ENCODE data around the gene HBEGF. TPM values are rescaled to one million over a fixed set of nuclear protein-coding genes. Genes with fewer than 3 reads are reported as not detected.

The HBEGF gene
- total and polyA plus RNA-seq, 2 experiments from 2014 or later: 4.9 to 9.5 TPM

- 92 to 100% methylated on average over 1 of the region's 1 CpG for WGBS, 2 experiments (ENCODE audit: low coverage in 1 of 2, low lambda C conversion rate in 2 of 2, missing lambda C conversion rate in 2 of 2)
- H3K4me2 ChIP-seq (ENCODE audit: unreplicated experiment): no peak overlapping the region
- TF ChIP-seq EZH2 (IDR thresholded peaks at IDR 0.05; ENCODE audit: insufficient read depth, poor library complexity, severe bottlenecking) (no peak), EZH2phosphoT487 (IDR thresholded peaks at IDR 0.05; ENCODE audit: insufficient read depth, low read depth) (no peak)
- H4K20me1 ChIP-seq (ENCODE audit: insufficient read depth): no peaks in the 10 kb centered on the region
- peaks cover 7% of the 10 kb centered on the region; the same call in 1 of the 2 replicates for H3K4me1 ChIP-seq (ENCODE audit: insufficient read depth)
- no peak overlapping the region for H3K9ac ChIP-seq
- H3K36me3 ChIP-seq (ENCODE audit: low read depth): peaks cover 5% of the 10 kb centered on the region; the same call in 1 of the 2 replicates
- in situ Hi-C loops (cut with MboI): no loop called here
- no peak for DNase-seq
- 0 out of 2 replicates have a peak, but pooled peaks cover 11% of the 10 kb centered on the region for H3F3A ChIP-seq (ENCODE audit: insufficient read depth)
- H3K9me3 ChIP-seq (ENCODE audit: low read depth): no peaks in the 10 kb centered on the region
- no peak overlapping the region for H3K27ac ChIP-seq
- H3K4me3 ChIP-seq: no peak overlapping the region
- no peak overlapping the region for H2AFZ ChIP-seq
- no peaks in the 10 kb centered on the region for H3K79me2 ChIP-seq (ENCODE audit: insufficient read depth)
- H3K27me3 ChIP-seq (replicated peaks; ENCODE audit: insufficient read depth): no peaks in the 10 kb centered on the region
- H3K9me2 ChIP-seq (ENCODE audit: insufficient read depth): no peaks in the 10 kb centered on the region
Observed at GRCh38 chr5:140331638-140332037, 14.8 kb downstream of the HBEGF start.

- 79 to 88% methylated on average over 5 of the region's 5 CpGs for WGBS, 2 experiments (ENCODE audit: low coverage in 1 of 2, low lambda C conversion rate in 2 of 2, missing lambda C conversion rate in 2 of 2)
- no peak overlapping the region for H2AFZ ChIP-seq
- no peaks in the 10 kb centered on the region for H3K9me3 ChIP-seq (ENCODE audit: low read depth)
- TF ChIP-seq EZH2 (IDR thresholded peaks at IDR 0.05; ENCODE audit: insufficient read depth, poor library complexity, severe bottlenecking) (no peak), EZH2phosphoT487 (IDR thresholded peaks at IDR 0.05; ENCODE audit: insufficient read depth, low read depth) (no peak)
- H3K27ac ChIP-seq: no peak overlapping the region
- no peak overlapping the region for H3K4me3 ChIP-seq
- H3K36me3 ChIP-seq (ENCODE audit: low read depth): peaks cover 5% of the 10 kb centered on the region; the same call in 1 of the 2 replicates
- no peak overlapping the region for H3K9ac ChIP-seq
- no peaks in the 10 kb centered on the region for H4K20me1 ChIP-seq (ENCODE audit: insufficient read depth)
- no peaks in the 10 kb centered on the region for H3K79me2 ChIP-seq (ENCODE audit: insufficient read depth)
- 0 out of 2 replicates have a peak, but pooled peaks cover 11% of the 10 kb centered on the region for H3F3A ChIP-seq (ENCODE audit: insufficient read depth)
- no peaks in the 10 kb centered on the region for H3K27me3 ChIP-seq (replicated peaks; ENCODE audit: insufficient read depth)
- no peaks in the 10 kb centered on the region for H3K9me2 ChIP-seq (ENCODE audit: insufficient read depth)
- H3K4me1 ChIP-seq (ENCODE audit: insufficient read depth): peaks cover 16% of the 10 kb centered on the region
- no peak overlapping the region for H3K4me2 ChIP-seq (ENCODE audit: unreplicated experiment)
- DNase-seq: no peak
- in situ Hi-C loops (cut with MboI): no loop called here
Observed at GRCh38 chr5:140329739-140330481, 16.5 kb downstream of the HBEGF start.

- H2AFZ ChIP-seq: no peak overlapping the region
- no peak for DNase-seq
Observed at GRCh38 chr5:140328036-140328764, 18.2 kb downstream of the HBEGF start.

GRCh38 chr5:140327589-140327988, 18.8 kb downstream of the HBEGF start:
- H2AFZ ChIP-seq: no peak overlapping the region
- no peaks in the 10 kb centered on the region for H3K9me2 ChIP-seq (ENCODE audit: insufficient read depth)
- peak; percentile 61 for DNase-seq
- peaks cover 35% of the 10 kb centered on the region for H3K4me1 ChIP-seq (ENCODE audit: insufficient read depth)
- peaks cover 30% of the 10 kb centered on the region for H3F3A ChIP-seq (ENCODE audit: insufficient read depth)
- no peak for TF ChIP-seq EZH2phosphoT487 (IDR thresholded peaks at IDR 0.05; ENCODE audit: insufficient read depth, low read depth)
- no peak for TF ChIP-seq EZH2 (IDR thresholded peaks at IDR 0.05; ENCODE audit: insufficient read depth, poor library complexity, severe bottlenecking)
- in situ Hi-C loops (cut with MboI): no loop called here
- H3K36me3 ChIP-seq (ENCODE audit: low read depth): no peaks in the 10 kb centered on the region
- no peak overlapping the region for H3K9ac ChIP-seq
- no peaks in the 10 kb centered on the region for H3K27me3 ChIP-seq (replicated peaks; ENCODE audit: insufficient read depth)
- H3K79me2 ChIP-seq (ENCODE audit: insufficient read depth): no peaks in the 10 kb centered on the region
- no peak overlapping the region for H3K4me2 ChIP-seq (ENCODE audit: unreplicated experiment)
- H3K27ac ChIP-seq: no peak overlapping the region
- H3K4me3 ChIP-seq: no peak overlapping the region
- no peaks in the 10 kb centered on the region for H3K9me3 ChIP-seq (ENCODE audit: low read depth)
- H4K20me1 ChIP-seq (ENCODE audit: insufficient read depth): no peaks in the 10 kb centered on the region
- WGBS, 2 experiments (ENCODE audit: low coverage in 1 of 2, low lambda C conversion rate in 2 of 2, missing lambda C conversion rate in 2 of 2): 77 to 82% methylated on average over 2 of the region's 2 CpGs

More at GRCh38 chr5:140328036-140328764, 18.2 kb downstream of the HBEGF start:
- Histone ChIP-seq H3K36me3 (ENCODE audit: low read depth) (no peaks in the 10 kb centered on the region), H4K20me1 (ENCODE audit: insufficient read depth) (no peaks in the 10 kb centered on the region), H3K4me2 (ENCODE audit: unreplicated experiment) (no peak overlapping the region), H3F3A (ENCODE audit: insufficient read depth) (peaks cover 27% of the 10 kb centered on the region), H3K79me2 (ENCODE audit: insufficient read depth) (no peaks in the 10 kb centered on the region), H3K9me2 (ENCODE audit: insufficient read depth) (no peaks in the 10 kb centered on the region), H3K27me3 (replicated peaks; ENCODE audit: insufficient read depth) (no peaks in the 10 kb centered on the region), H3K9me3 (ENCODE audit: low read depth) (no peaks in the 10 kb centered on the region), H3K27ac (no peak overlapping the region), H3K9ac (no peak overlapping the region), H3K4me1 (ENCODE audit: insufficient read depth) (peaks cover 32% of the 10 kb centered on the region), H3K4me3 (no peak overlapping the region)
- TF ChIP-seq EZH2phosphoT487 (IDR thresholded peaks at IDR 0.05; ENCODE audit: insufficient read depth, low read depth) (no peak), EZH2 (IDR thresholded peaks at IDR 0.05; ENCODE audit: insufficient read depth, poor library complexity, severe bottlenecking) (no peak)
- 86 to 91% methylated on average over 8 of the region's 8 CpGs for WGBS, 2 experiments (ENCODE audit: low coverage in 1 of 2, low lambda C conversion rate in 2 of 2, missing lambda C conversion rate in 2 of 2)
- in situ Hi-C loops (cut with MboI): no loop called here

All from GM23248 (cell line).